KMS-11 (cell line): ENCODE measurements around the gene IPPK.
A peak's percentile ranks its signal among the peaks of the same experiment; 100 is the strongest.

Source experiments
- H2AFZ ChIP-seq: fragments of 200-600 bp; sonication (generic); 2 replicates; pipeline ENCODE4 v1.6.1; 2016; ENCODE audit warnings: antibody characterized with exemption, mixed run types, low read depth
- H3K27ac ChIP-seq: fragments of 200-600 bp; sonication (generic); 2 replicates; pipeline ENCODE4 v1.6.1; 2016; ENCODE audit warnings: mild to moderate bottlenecking, mixed run types
- H3K27me3 ChIP-seq: fragments of 200-600 bp; sonication (generic); 2 replicates; pipeline ENCODE4 v1.6.1; 2017; ENCODE audit warnings: mild to moderate bottlenecking, low read depth, mixed run types, moderate library complexity; ENCODE audit not compliant: insufficient read depth
- H3K36me3 ChIP-seq: fragments of 200-600 bp; sonication (generic); 2 replicates; pipeline ENCODE4 v1.6.1; 2017; ENCODE audit warnings: mild to moderate bottlenecking, mixed run types; ENCODE audit not compliant: insufficient read depth
- H3K4me1 ChIP-seq: fragments of 200-600 bp; sonication (generic); 2 replicates; pipeline ENCODE4 v1.6.1; 2016; ENCODE audit warnings: mild to moderate bottlenecking, low read depth, mixed run types; ENCODE audit not compliant: poor library complexity, severe bottlenecking
- H3K4me2 ChIP-seq: fragments of 200-600 bp; sonication (generic); 2 replicates; pipeline ENCODE4 v1.7.0; 2016; ENCODE audit warnings: mild to moderate bottlenecking, mixed run types
- H3K4me3 ChIP-seq: fragments of 200-600 bp; sonication (generic); IDR thresholded peaks from 2 replicates; pipeline ENCODE4 v1.6.1; 2017; ENCODE audit warnings: low read depth, low read length, mixed read lengths; ENCODE audit not compliant: insufficient read depth
- H3K79me2 ChIP-seq: fragments of 200-600 bp; sonication (generic); 2 replicates; pipeline ENCODE4 v1.6.1; 2016; ENCODE audit warnings: low read depth, mixed run types; ENCODE audit not compliant: insufficient read depth
- H3K9ac ChIP-seq: fragments of 200-600 bp; sonication (generic); 2 replicates; pipeline ENCODE4 v1.6.1; 2016; ENCODE audit warnings: mild to moderate bottlenecking, mixed run types
- H4K20me1 ChIP-seq: fragments of 200-600 bp; sonication (generic); 2 replicates; pipeline ENCODE4 v1.6.1; 2016; ENCODE audit warnings: mild to moderate bottlenecking, mixed run types; ENCODE audit not compliant: insufficient read depth
- TF ChIP-seq, protein P1 (sequence below): fragments of 200-600 bp; sonication (generic); conservative IDR thresholded peaks from 2 replicates; pipeline ENCODE4 v1.6.1; 2017; ENCODE audit warnings: low read depth, mild to moderate bottlenecking, antibody characterized with exemption, low read length, moderate library complexity, mixed read lengths

Gene IPPK

GRCh38 chr9:92706218-92706940, 36.4 kb upstream of the IPPK start:
- H2AFZ ChIP-seq: no peak overlapping the region
- no peaks in the 10 kb centered on the region for H4K20me1 ChIP-seq

DNA sequence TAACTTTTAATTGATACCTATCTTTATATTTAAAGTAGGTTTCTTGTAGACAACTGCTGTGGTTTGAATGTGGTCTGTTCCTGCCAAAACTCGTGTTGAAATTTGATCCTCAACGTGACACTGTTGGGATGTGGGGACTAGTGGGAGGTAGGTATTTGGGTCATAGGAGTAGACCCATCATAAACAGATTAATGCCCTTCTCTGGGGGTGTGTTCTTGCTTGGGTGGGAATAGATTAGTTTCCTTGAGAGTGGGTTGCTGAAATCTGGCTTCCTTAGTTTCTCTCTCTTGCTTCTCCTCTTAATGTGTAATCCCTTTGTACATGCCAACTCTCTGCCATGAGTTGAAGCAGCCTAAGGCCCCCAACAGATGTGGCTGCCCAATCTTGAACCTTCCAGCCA, 34.6 kb upstream of the IPPK start:
- peaks cover 22% of the 10 kb centered on the region for H3K4me1 ChIP-seq
- TF ChIP-seq, protein P1, sequence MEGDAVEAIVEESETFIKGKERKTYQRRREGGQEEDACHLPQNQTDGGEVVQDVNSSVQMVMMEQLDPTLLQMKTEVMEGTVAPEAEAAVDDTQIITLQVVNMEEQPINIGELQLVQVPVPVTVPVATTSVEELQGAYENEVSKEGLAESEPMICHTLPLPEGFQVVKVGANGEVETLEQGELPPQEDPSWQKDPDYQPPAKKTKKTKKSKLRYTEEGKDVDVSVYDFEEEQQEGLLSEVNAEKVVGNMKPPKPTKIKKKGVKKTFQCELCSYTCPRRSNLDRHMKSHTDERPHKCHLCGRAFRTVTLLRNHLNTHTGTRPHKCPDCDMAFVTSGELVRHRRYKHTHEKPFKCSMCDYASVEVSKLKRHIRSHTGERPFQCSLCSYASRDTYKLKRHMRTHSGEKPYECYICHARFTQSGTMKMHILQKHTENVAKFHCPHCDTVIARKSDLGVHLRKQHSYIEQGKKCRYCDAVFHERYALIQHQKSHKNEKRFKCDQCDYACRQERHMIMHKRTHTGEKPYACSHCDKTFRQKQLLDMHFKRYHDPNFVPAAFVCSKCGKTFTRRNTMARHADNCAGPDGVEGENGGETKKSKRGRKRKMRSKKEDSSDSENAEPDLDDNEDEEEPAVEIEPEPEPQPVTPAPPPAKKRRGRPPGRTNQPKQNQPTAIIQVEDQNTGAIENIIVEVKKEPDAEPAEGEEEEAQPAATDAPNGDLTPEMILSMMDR: no peak
- no peak overlapping the region for H3K4me2 ChIP-seq
- H3K36me3 ChIP-seq: no peaks in the 10 kb centered on the region
- no peaks in the 10 kb centered on the region for H3K79me2 ChIP-seq
- H3K27me3 ChIP-seq: no peaks in the 10 kb centered on the region
- no peak overlapping the region for H3K27ac ChIP-seq
- no peak overlapping the region for H2AFZ ChIP-seq
- no peaks in the 10 kb centered on the region for H4K20me1 ChIP-seq
- H3K4me3 ChIP-seq: no peak overlapping the region
- no peak overlapping the region for H3K9ac ChIP-seq

More at GRCh38 chr9:92706218-92706940, 36.4 kb upstream of the IPPK start:
- H3K4me3 ChIP-seq: no peak overlapping the region
- peaks cover 22% of the 10 kb centered on the region for H3K4me1 ChIP-seq
- H3K79me2 ChIP-seq: no peaks in the 10 kb centered on the region
- TF ChIP-seq, protein P1: peak; percentile 76
- H3K27ac ChIP-seq: peak overlapping the region; percentile 29; the same call in 1 of the 2 replicates
- no peaks in the 10 kb centered on the region for H3K36me3 ChIP-seq
- H3K9ac ChIP-seq: no peak overlapping the region; the same call in 1 of the 2 replicates
- H3K4me2 ChIP-seq: peak overlapping the region; percentile 43
- no peaks in the 10 kb centered on the region for H3K27me3 ChIP-seq

GRCh38 chr9:92696619-92697018, 26.7 kb upstream of the IPPK start:
- H3K4me3 ChIP-seq: no peak overlapping the region
- H3K27ac ChIP-seq: peak overlapping the region; percentile 61
- peak overlapping the region; percentile 78 for H3K4me2 ChIP-seq
- peaks cover 31% of the 10 kb centered on the region for H3K4me1 ChIP-seq
- no peak overlapping the region for H3K9ac ChIP-seq
- H3K79me2 ChIP-seq: no peaks in the 10 kb centered on the region
- no peaks in the 10 kb centered on the region for H4K20me1 ChIP-seq
- no peak overlapping the region for H2AFZ ChIP-seq
- no peaks in the 10 kb centered on the region for H3K36me3 ChIP-seq
- H3K27me3 ChIP-seq: no peaks in the 10 kb centered on the region
- TF ChIP-seq, protein P1: no peak

DNA sequence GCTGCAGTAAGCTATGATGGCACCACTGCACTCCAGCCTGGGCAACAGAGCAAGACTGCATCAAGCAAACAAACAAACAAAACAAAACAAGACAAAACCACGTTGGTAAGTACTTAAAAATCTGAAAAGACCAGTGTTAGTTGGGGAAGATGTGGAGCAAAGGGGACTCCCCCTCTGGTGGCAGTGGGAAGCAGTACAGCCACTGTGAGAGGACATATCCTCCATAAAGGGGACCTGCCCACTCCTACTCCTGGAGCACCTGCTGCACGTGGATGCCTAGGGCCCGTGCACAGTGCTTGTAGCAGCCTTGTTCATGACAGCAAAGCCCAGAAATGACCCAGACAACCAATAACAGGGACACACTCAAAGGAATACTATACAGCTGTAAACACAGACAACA, 17.0 kb upstream of the IPPK start:
- H2AFZ ChIP-seq: no peak overlapping the region
- no peaks in the 10 kb centered on the region for H3K79me2 ChIP-seq
- no peaks in the 10 kb centered on the region for H4K20me1 ChIP-seq
- no peak overlapping the region for H3K9ac ChIP-seq
- no peaks in the 10 kb centered on the region for H3K4me1 ChIP-seq
- TF ChIP-seq, protein P1: no peak
- no peak overlapping the region for H3K27ac ChIP-seq
- no peak overlapping the region for H3K4me3 ChIP-seq
- H3K4me2 ChIP-seq: no peak overlapping the region
- no peaks in the 10 kb centered on the region for H3K36me3 ChIP-seq
- no peaks in the 10 kb centered on the region for H3K27me3 ChIP-seq
